GM18520 (cell line): ENCODE data around the gene ZNF681.
"Not testable (repeated sequence)": the region's sequence is repeated elsewhere in the genome, so short reads cannot be mapped to it uniquely, and the experiment has no call there.

Experiments
- ATAC-seq: cut with Tn5 transposase; IDR thresholded peaks from one replicate; pipeline ENCODE4 v1.9.1; 2021; ENCODE audit not compliant: unreplicated experiment

Gene ZNF681

DNA sequence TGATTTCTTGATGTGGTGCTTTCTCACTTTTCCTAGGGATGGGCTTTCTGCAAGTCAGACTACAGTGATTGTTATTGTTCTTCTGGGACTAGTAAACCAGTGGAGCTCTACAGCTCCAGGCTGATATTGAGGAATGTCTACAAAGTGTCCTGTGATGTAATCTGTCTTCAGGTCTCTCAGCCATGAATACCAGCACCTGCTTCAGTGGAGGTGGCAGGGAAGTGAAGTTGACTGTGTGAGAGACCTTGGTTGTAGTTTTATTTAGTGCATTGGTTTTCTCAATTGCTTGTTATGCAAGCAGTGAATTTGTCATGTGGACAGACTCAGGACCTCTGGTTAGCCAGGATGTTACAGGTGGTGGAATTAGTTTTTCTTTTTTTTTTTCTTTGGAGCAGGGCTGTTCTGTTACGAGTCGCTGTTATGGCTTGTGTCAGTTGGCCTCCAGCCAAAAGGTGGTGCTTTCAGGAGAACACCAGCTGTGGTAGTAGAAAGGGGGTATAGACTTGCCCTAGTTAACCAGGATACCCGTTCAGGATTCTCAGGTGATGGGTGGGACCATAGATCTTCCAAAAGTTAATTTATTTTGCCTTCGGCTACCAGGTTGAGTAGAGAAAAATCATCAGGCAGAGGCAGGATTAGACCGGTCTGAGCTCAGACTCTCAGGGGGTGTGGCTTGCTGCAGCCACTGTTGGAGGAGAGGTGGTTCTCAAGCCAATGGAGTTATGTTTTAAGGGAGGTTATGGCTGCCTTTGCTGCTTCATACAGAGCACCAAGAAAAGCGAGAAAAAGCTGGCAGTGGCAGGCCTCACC lies 59.8 kb downstream of the ZNF681 start:
- no peak for ATAC-seq

DNA sequence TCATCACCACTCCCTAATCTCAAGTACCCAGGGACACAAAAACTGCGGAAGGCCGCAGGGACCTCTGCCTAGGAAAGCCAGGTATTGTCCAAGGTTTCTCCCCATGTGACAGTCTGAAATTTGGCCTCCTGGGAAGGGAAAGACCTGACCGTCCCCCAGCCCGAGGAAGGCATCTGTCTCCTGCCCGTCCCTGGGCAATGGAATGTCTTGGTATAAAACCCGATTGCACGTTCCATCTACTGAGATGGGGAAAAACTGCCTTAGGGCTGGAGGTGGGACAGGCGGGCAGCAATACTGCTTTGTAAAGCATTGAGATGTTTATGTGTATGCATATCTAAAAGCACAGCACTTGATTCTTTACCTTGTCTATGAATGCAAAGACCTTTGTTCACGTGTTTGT lies 65.8 kb downstream of the ZNF681 start:
- ATAC-seq, result not testable (repeated sequence)
